HepG2 (cell line): ENCODE results near the gene CCDC14. TPM values are rescaled to one million over a fixed set of nuclear protein-coding genes. Genes with fewer than 3 reads are reported as not detected.

Source experiments
- ATAC-seq: fragments of 200-7000 bp; cut with Tn5 transposase; 3 replicates; pipeline ENCODE4 v1.9.1; 2020; ENCODE audit warnings: mild to moderate bottlenecking, moderate library complexity
- BruUV-seq: library from RNA; stranded (reverse); fragments of 400-500 nt; replicated peaks from 2 replicates; lab custom pipeline; 2021; lab: Mats Ljungman, UMichigan
- CTCF ChIA-PET: fragments of 300-600 bp; formaldehyde crosslinking; extraction: SDS; loops from one replicate; lab custom pipeline; 2021; ENCODE audit warnings: low total read pairs, inconsistent platforms, low intra/inter-chr PET ratio; lab: Yijun Ruan, JAX
- POLR2A ChIA-PET: fragments of 350-600 bp; sonication (Branson Sonifier 250); formaldehyde crosslinking; loops from one replicate; lab custom pipeline; 2020; ENCODE audit warnings: antibody characterized with exemption, inconsistent platforms; lab: Yijun Ruan, JAX
- DNase-seq: peaks from one replicate; pipeline ENCODE4 v3.0.0-alpha.2; 2015; ENCODE audit warnings: low spot score
- FAIRE-seq: peaks from 3 replicates; lab custom pipeline; 2011; peaks lifted over from hg19 to GRCh38; lab: Jason Lieb, UNC
- H2AFZ ChIP-seq: one replicate; pipeline ENCODE4 v1.6.1; 2011; ENCODE audit warnings: low read length, inconsistent platforms
- H3K27ac ChIP-seq: fragments of 300-600 bp; 3 replicates; pipeline ENCODE4 v1.8.0; 2011; ENCODE audit warnings: mixed run types, mild to moderate bottlenecking, mixed read lengths, low read length, inconsistent platforms; ENCODE audit not compliant: insufficient read depth; ENCODE audit errors: extremely low read length
- H3K27me3 ChIP-seq, 2 experiments: fragments of 200-600 bp in 1 of 2; 2 replicates in 1 of 2; 3 replicates in 1 of 2; pipeline versions ENCODE4 v1.6.0 to v1.8.0; 2011; ENCODE audit warnings: low read length in 2 of 2, mild to moderate bottlenecking in 2 of 2, moderate library complexity in 2 of 2, inconsistent platforms in 1 of 2; ENCODE audit not compliant: insufficient read depth in 2 of 2, control insufficient read depth in 1 of 2
- H3K36me3 ChIP-seq, 2 experiments: fragments of 200-600 bp in 1 of 2; replicated peaks in 1 of 2; 2 replicates in 1 of 2; 3 replicates in 1 of 2; pipeline versions ENCODE4 v1.5.1 to v1.8.0; 2011; ENCODE audit warnings: low read length in 2 of 2, inconsistent platforms in 1 of 2; ENCODE audit not compliant: insufficient read depth in 2 of 2, control insufficient read depth in 1 of 2
- H3K4me1 ChIP-seq: 2 replicates; pipeline ENCODE4 v1.5.1; 2012; ENCODE audit warnings: low read length, inconsistent platforms; ENCODE audit not compliant: insufficient read depth
- H3K4me2 ChIP-seq: 2 replicates; pipeline ENCODE4 v1.6.0; 2011; ENCODE audit warnings: low read depth, low read length, inconsistent platforms
- H3K4me3 ChIP-seq, 3 experiments: fragments of 200-600 bp in 1 of 3; sonication (generic), shearing (Covaris generic) in 1 of 3; replicated peaks in 1 of 3; 2 replicates each; pipeline ENCODE4 v1.5.1; 2011 to 2016; ENCODE audit warnings: low read length in 3 of 3, inconsistent platforms in 2 of 3, low read depth in 2 of 3, mild to moderate bottlenecking in 2 of 3, control low read depth in 1 of 3, mixed read lengths in 1 of 3; ENCODE audit not compliant: insufficient read depth in 1 of 3
- H3K79me2 ChIP-seq: one replicate; pipeline ENCODE4 v1.6.1; 2011; ENCODE audit warnings: low read length, inconsistent platforms; ENCODE audit not compliant: insufficient read depth
- H3K9ac ChIP-seq: 2 replicates; pipeline ENCODE4 v1.6.0; 2011; ENCODE audit warnings: mild to moderate bottlenecking, low read depth, low read length, inconsistent platforms; ENCODE audit not compliant: insufficient read depth
- H3K9me3 ChIP-seq: 2 replicates; pipeline ENCODE4 v1.5.1; 2012; ENCODE audit warnings: mild to moderate bottlenecking, low read length
- H4K20me1 ChIP-seq: 2 replicates; pipeline ENCODE4 v1.6.0; 2011; ENCODE audit warnings: inconsistent platforms, mild to moderate bottlenecking, low read length, moderate library complexity; ENCODE audit not compliant: insufficient read depth
- FOXO1 ChIP-seq: sonication (generic); formaldehyde crosslinking; IDR thresholded peaks from 2 replicates; pipeline ENCODE4 v1.4.0; 2020; ENCODE audit warnings: missing genetic modification reagents
- GABPB1 ChIP-seq: IDR thresholded peaks from 2 replicates; pipeline ENCODE4 v1.6.1; 2016; ENCODE audit warnings: mild to moderate bottlenecking, missing genetic modification reagents, moderate library complexity, missing compliant biosample characterization
- KLF15 ChIP-seq: sonication (generic); formaldehyde crosslinking; IDR thresholded peaks from 2 replicates; pipeline ENCODE4 v1.8.1; 2023; ENCODE audit warnings: borderline replicate concordance, mild to moderate bottlenecking, inconsistent platforms, missing genetic modification reagents, mixed read lengths
- NFKBIZ ChIP-seq: IDR thresholded peaks from 2 replicates; pipeline ENCODE4 v1.6.1; 2018; ENCODE audit warnings: missing genetic modification reagents, missing compliant biosample characterization
- RORA ChIP-seq: sonication (generic); formaldehyde crosslinking; IDR thresholded peaks from 2 replicates; pipeline ENCODE4 v1.5.0; 2020; ENCODE audit warnings: mild to moderate bottlenecking, missing genetic modification reagents, moderate library complexity
- ZNF644 ChIP-seq: IDR thresholded peaks from 2 replicates; pipeline ENCODE4 v1.6.1; 2016; ENCODE audit warnings: low read depth
- WGBS: methylation state at CpG from one replicate; pipeline ENCODE4 v1.1.6; 2017; ENCODE audit warnings: low lambda C conversion rate; 5-methylcytosine and 5-hydroxymethylcytosine counted together
- in situ Hi-C: cut with HindIII; loops from 2 replicates; pipeline ENCODE4 v1.10.0; 2017; ENCODE audit warnings: low pct_unique_long_range_greater_than_20kb; ENCODE audit not compliant: extremely low pct_ligation_motif_present
- intact Hi-C: fragments of 100-400 bp; cut with micrococcal nuclease; formaldehyde crosslinking; loops from one replicate; pipeline ENCODE4 v1.10.0; 2022; ENCODE audit not compliant: unreplicated experiment
- polyA plus RNA-seq, 8 experiments: library from polyadenylated mRNA; depleted of rRNA in 3 of 8; stranded (reverse) in 7 of 8; unstranded in 1 of 8; fragments of >200 nt; fragmentation: Illumina TruSeq in 4 of 8; extraction: Trizol in 4 of 8; gene quantifications; 2 replicates each; pipeline versions ENCODE4 v1.2.1 to v1.2.3, GENCODE V29; 2011 to 2016; ENCODE audit warnings: low read depth in 4 of 8, missing spikeins in 1 of 8, mixed read lengths in 1 of 8; ENCODE audit not compliant: insufficient read depth in 1 of 8
- total RNA-seq, 5 experiments: library from RNA; depleted of rRNA; stranded (reverse); fragments of >200 nt; fragmentation: Illumina TruSeq; extraction: Trizol; gene quantifications; 2 replicates each; pipeline ENCODE4 v1.2.3, GENCODE V29; 2016; ENCODE audit warnings: low read depth in 1 of 5
- TF ChIP-seq, protein P1 (sequence below): sonication (generic); formaldehyde crosslinking; IDR thresholded peaks from 2 replicates; pipeline ENCODE4 v1.4.0; 2020; ENCODE audit warnings: missing genetic modification reagents, borderline replicate concordance
- TF ChIP-seq, protein P2 (sequence below): sonication (generic); formaldehyde crosslinking; conservative IDR thresholded peaks from 2 replicates; pipeline ENCODE4 v1.4.0; 2020; ENCODE audit warnings: missing genetic modification reagents
- TF ChIP-seq, protein P3 (sequence below): sonication (generic); formaldehyde crosslinking; IDR thresholded peaks from 2 replicates; pipeline ENCODE4 v1.5.0; 2020; ENCODE audit warnings: missing genetic modification reagents
- TF ChIP-seq, protein P4 (sequence below): sonication (generic); formaldehyde crosslinking; IDR thresholded peaks from 2 replicates; pipeline ENCODE4 v1.4.0; 2020; ENCODE audit warnings: missing genetic modification reagents, borderline replicate concordance

The CCDC14 gene
- total and polyA plus RNA-seq, 2 of the 13 experiments (the other 11 are each of a cell fraction or from before 2014, with no cell fraction given): 48.7 to 49.0 TPM

DNA sequence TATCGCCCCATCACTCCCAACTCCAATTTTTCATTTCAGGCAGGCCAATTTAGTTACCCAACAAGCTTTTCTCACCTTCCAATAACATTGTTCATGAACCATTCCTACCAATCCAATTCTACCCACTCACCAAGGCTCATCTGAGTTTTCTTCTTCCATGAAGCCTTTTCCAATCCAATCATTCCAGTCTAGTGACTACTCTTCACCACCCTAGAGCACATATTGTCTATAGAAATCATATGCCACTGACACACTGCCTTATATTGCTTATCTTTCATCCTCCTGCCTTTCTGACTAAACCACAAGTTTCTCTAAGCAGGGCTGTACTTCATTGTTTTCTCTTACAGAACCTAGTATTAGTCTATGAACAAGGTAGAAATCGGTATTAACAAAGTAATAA, 11.4 kb downstream of the CCDC14 start (continued):
- TF ChIP-seq, protein P1, sequence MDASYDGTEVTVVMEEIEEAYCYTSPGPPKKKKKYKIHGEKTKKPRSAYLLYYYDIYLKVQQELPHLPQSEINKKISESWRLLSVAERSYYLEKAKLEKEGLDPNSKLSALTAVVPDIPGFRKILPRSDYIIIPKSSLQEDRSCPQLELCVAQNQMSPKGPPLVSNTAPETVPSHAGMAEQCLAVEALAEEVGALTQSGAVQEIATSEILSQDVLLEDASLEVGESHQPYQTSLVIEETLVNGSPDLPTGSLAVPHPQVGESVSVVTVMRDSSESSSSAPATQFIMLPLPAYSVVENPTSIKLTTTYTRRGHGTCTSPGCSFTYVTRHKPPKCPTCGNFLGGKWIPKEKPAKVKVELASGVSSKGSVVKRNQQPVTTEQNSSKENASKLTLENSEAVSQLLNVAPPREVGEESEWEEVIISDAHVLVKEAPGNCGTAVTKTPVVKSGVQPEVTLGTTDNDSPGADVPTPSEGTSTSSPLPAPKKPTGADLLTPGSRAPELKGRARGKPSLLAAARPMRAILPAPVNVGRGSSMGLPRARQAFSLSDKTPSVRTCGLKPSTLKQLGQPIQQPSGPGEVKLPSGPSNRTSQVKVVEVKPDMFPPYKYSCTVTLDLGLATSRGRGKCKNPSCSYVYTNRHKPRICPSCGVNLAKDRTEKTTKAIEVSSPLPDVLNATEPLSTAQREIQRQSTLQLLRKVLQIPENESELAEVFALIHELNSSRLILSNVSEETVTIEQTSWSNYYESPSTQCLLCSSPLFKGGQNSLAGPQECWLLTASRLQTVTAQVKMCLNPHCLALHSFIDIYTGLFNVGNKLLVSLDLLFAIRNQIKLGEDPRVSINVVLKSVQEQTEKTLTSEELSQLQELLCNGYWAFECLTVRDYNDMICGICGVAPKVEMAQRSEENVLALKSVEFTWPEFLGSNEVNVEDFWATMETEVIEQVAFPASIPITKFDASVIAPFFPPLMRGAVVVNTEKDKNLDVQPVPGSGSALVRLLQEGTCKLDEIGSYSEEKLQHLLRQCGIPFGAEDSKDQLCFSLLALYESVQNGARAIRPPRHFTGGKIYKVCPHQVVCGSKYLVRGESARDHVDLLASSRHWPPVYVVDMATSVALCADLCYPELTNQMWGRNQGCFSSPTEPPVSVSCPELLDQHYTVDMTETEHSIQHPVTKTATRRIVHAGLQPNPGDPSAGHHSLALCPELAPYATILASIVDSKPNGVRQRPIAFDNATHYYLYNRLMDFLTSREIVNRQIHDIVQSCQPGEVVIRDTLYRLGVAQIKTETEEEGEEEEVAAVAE (CRISPR knock-in tag): no peak

DNA sequence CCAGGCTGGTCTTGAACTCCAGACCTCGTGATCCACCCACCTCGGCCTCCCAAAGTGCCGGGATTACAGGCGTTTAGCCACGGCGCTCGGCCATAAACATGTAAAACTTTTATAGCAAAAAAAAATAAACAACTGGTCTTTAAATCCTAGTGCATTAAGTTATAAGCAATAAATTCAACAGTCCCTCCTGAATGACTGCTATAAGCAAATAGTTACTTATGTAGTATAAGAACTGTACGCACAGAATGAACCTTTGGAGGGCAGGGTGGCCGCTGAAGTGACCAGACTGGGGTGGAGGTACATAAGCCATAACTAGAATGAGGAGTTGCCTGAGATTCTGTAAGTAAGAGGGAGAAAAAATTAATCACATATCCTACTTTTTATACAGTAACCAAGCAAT, 12.6 kb downstream of the CCDC14 start:
- no peak overlapping the region for H3K27ac ChIP-seq
- H3K4me2 ChIP-seq: no peak overlapping the region
- no peak for TF ChIP-seq RORA (CRISPR knock-in tag)
- TF ChIP-seq, protein P2, sequence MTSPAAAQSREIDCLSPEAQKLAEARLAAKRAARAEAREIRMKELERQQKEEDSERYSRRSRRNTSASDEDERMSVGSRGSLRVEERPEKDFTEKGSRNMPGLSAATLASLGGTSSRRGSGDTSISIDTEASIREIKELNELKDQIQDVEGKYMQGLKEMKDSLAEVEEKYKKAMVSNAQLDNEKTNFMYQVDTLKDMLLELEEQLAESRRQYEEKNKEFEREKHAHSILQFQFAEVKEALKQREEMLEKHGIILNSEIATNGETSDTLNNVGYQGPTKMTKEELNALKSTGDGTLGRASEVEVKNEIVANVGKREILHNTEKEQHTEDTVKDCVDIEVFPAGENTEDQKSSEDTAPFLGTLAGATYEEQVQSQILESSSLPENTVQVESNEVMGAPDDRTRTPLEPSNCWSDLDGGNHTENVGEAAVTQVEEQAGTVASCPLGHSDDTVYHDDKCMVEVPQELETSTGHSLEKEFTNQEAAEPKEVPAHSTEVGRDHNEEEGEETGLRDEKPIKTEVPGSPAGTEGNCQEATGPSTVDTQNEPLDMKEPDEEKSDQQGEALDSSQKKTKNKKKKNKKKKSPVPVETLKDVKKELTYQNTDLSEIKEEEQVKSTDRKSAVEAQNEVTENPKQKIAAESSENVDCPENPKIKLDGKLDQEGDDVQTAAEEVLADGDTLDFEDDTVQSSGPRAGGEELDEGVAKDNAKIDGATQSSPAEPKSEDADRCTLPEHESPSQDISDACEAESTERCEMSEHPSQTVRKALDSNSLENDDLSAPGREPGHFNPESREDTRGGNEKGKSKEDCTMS: no peak
- TF ChIP-seq FOXO1 (CRISPR knock-in tag): no peak
- no peak for TF ChIP-seq KLF15 (CRISPR knock-in tag)
- TF ChIP-seq, protein P3, sequence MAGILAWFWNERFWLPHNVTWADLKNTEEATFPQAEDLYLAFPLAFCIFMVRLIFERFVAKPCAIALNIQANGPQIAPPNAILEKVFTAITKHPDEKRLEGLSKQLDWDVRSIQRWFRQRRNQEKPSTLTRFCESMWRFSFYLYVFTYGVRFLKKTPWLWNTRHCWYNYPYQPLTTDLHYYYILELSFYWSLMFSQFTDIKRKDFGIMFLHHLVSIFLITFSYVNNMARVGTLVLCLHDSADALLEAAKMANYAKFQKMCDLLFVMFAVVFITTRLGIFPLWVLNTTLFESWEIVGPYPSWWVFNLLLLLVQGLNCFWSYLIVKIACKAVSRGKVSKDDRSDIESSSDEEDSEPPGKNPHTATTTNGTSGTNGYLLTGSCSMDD: no peak
- TF ChIP-seq NFKBIZ (CRISPR knock-in tag): no peak
- no peak for TF ChIP-seq ZNF644 (CRISPR knock-in tag)
- no peak for TF ChIP-seq GABPB1 (CRISPR knock-in tag)
- TF ChIP-seq, protein P4, sequence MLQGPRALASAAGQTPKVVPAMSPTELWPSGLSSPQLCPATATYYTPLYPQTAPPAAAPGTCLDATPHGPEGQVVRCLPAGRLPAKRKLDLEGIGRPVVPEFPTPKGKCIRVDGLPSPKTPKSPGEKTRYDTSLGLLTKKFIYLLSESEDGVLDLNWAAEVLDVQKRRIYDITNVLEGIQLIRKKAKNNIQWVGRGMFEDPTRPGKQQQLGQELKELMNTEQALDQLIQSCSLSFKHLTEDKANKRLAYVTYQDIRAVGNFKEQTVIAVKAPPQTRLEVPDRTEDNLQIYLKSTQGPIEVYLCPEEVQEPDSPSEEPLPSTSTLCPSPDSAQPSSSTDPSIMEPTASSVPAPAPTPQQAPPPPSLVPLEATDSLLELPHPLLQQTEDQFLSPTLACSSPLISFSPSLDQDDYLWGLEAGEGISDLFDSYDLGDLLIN (CRISPR knock-in tag): no peak
- no peaks in the 10 kb centered on the region for H4K20me1 ChIP-seq
- no TSS peak for BruUV-seq
- no peak overlapping the region for H3K9ac ChIP-seq
- no peak overlapping the region for H2AFZ ChIP-seq
- no peaks in the 10 kb centered on the region for H3K4me1 ChIP-seq
- WGBS: 97% methylated on average over 9 of the region's 9 CpGs
- no peak overlapping the region for H3K4me3 ChIP-seq
- H3K36me3 ChIP-seq: peaks cover 2 to 41% of the 10 kb centered on the region in 2 experiments
- DNase-seq (no peak), ATAC-seq (no peak), FAIRE-seq (no peak)
- intact Hi-C loops (no loop called here), in situ Hi-C loops (no loop called here)
- no peaks in the 10 kb centered on the region for H3K9me3 ChIP-seq
- H3K27me3 ChIP-seq: no peaks in the 10 kb centered on the region
- POLR2A ChIA-PET: no interaction called here
- CTCF ChIA-PET: no interaction called here
- H3K79me2 ChIP-seq: no peaks in the 10 kb centered on the region
